NCI-H82 treated with DMSO at 0.1 percent for 48 hours (cell line): ENCODE data around the gene UNKL.

Experiments used
- DNase-seq: peaks from one replicate; lab custom pipeline; 2025; ENCODE audit not compliant: unreplicated experiment; lab: John Stamatoyannopoulos, UW

Gene UNKL

DNA sequence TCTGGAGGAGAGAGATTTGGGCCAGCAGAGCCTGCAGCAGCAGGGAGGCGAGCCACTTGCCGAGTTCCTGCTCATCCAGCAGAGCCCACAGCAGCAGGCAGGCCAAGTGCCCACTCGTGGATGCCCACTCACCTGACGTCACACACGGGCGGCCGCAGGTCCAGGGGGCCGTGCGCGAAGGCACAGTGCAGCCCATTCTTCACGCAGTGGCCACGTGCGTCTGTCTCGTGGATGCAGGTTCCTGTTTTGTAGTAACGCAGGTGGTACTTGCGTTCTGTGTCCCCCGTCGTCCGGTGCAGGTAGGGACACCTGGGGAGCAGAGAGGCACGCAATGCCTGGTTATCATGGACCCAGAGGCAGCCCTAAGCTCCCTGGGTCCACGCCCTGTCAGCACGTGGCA, 11.5 kb downstream of the UNKL start:
- DNase-seq: no peak

DNA sequence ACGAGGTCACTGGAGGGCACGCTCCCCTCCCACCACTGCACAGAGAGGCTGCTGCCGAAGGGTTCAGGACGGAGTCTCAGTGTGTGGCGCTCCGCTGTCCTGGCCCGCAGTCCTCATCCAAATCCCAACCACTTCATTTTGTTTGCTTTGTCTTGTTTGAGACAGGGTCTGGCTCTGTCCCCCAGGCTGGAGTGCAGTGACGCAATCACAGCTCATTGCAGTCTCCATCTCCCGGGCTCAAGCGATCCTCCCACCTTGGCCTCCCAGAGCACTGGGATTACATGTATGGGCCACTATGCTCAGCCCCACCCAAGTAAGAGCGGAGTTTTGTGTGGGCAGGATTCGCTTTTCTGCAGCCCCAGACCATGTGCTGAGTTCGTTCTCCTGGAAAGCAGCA, 12.7 kb downstream of the UNKL start:
- DNase-seq: no peak

GRCh38 chr16:1401061-1401757, 13.3 kb downstream of the UNKL start:
- DNase-seq: no peak

DNA sequence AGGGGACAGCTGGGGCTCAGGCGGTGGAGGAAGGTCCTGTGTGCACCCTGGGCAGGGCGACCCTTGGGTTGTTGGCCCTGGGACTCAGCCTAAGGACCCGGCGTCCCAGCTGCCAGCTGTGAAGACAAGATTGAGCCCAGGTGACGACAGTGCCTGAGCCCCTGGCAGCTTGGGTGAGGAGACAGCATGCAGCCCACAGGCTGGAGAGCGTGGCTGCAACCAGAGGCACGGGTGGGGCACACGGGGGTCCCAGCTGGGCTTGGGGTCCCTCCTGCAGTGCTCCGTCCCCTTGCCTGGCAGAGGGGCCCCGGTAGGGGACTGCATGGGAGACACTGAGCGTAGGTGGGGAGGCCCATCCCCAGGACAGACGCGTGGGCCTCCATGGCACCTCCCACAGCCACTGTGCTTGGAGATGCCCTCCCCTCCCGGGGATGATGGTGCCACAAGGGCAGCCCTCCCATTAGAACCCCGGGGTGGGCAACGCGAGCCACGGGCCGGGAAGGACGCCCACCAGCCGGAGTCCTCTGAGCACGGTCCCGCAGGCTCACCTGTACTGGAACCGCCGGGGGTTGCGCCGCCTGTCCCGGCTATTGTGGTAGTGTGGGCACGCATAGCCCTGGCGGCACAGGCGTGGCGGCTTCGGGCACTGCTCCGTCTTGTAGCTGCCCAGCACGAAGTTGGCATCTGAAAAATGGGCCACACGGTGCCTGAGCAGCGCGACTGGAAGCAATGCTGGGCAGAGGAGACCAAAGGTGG, 15.5 kb downstream of the UNKL start:
- DNase-seq: no peak

- DNase-seq: no peak
Measured at GRCh38 chr16:1398351-1398750, 16.2 kb downstream of the UNKL start.

DNA sequence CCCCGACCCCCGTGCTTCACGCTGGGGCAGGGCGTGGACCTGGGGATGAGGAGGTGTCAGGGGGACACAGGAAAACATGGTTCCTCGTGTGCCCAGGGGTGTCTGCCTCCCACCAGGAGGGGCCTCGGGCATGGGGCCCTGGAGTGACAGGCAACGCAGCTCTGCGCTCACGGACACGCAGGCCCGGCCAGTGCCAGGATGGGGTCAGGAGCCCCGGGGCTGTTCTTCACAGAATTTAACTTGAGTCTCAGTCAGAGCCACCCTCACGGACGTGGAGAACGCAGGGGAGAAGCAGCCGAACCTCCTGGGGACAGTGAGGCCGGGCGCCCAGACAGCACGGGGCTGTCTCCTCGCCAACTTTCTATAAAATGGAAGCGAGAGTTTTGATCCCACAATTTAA, 16.7 kb downstream of the UNKL start:
- DNase-seq: no peak

GRCh38 chr16:1395444-1396031, 19.0 kb downstream of the UNKL start:
- DNase-seq: no peak

DNA sequence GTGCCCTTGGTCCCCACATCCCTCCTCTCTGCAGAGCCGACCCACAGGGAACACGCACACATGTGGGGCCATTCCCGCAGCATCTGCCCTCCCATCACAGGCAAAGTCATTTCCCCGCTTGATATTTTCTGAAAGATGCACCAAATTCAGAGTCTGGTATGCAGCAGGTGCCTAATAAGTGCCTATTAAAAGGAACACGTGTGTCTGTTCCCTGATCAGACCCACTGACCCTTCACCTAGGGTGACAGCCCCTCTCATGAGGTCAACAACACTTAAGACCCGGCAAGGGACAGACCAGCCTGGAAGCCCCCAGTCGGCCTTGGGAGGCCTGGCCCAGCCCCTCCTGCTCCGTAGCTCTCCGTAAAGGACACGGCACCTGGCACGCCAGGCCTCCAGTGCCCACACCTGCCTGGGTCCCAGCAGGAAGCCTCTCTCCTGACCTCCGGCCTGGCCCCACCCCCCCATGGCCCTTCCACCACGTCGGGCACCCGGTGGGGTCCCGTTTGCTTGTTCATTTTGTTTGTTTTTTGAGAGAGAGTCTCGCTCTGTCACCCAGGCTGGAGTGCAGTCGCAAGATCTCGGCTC, 20.0 kb downstream of the UNKL start:
- no peak for DNase-seq

DNA sequence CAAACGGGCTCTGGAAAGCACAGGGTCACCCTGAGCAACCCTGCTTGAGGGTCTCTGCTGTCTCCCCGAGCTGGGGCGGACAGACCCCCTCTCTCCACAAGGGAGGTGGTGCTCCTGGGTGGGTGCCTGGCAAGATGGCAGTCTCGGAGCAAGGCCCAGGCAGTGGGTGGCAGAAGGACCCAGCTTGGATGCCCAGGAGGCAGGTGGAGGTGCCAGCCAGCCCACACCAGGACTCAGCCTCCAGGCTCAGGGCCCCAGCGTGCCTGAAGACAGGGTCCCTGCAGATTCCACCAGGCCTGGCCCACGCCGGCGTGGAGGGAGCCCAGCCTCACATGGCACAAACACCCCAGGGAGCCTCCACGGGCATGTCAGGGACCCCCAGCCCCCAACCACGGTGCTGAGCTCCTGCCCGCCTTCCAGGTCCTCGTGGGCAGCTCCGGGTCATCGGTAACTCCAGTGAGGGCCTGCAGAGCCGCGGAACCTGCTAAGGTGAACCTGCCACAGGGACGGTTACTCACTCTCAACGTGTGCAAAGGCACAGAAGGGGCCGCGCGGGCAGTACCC, 20.8 kb downstream of the UNKL start:
- no peak for DNase-seq

GRCh38 chr16:1392826-1393225, 21.7 kb downstream of the UNKL start:
- DNase-seq: no peak

DNA sequence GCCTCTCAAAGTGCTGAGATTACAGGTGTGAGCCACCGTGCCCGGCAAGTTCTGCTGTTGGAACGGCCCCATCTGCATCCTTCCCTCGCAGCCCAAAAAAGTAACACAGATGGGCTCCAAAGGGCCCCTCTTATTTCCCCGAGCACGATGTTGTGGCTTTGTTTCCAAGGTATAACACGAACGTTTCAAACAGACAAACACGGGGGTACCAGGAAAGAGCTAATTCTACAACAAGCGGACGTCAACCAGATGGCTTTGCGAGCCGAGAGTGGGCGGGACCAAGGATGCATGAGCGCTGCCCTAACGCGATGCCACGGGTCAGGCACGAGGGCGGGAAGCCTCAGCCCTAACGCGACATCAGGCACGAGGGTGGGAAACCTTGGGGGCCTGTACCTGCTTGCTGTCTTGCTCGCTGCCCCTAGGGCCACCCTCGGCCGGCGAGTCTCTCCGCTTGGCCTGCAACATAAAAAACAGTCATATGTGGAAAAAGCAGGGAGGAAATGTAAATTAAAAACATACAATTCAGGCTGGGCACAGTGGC, 24.2 kb downstream of the UNKL start:
- no peak for DNase-seq

GRCh38 chr16:1389762-1390161, 24.7 kb downstream of the UNKL start:
- DNase-seq: no peak

GRCh38 chr16:1387331-1387730, 27.2 kb downstream of the UNKL start:
- no peak for DNase-seq

DNA sequence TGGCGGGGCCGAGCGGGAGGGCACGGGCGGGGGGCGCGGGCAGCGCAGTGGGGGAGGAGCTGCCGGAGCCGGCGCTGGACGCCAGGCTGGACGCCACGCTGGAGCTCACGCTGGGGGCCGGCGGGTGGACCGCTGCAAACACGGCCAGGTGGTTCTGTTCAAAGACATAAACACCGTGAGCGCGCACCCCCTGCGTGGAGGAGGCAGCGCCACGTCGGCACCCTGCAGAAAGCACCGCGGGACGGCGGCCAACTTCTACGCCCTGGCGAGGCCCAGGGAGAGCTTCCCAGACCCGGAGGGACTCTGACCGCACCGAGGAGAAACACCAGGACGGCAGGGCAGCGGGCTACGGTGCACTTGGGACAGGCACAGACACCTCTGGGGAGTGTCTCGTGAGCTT, 29.3 kb downstream of the UNKL start:
- DNase-seq: no peak

DNA sequence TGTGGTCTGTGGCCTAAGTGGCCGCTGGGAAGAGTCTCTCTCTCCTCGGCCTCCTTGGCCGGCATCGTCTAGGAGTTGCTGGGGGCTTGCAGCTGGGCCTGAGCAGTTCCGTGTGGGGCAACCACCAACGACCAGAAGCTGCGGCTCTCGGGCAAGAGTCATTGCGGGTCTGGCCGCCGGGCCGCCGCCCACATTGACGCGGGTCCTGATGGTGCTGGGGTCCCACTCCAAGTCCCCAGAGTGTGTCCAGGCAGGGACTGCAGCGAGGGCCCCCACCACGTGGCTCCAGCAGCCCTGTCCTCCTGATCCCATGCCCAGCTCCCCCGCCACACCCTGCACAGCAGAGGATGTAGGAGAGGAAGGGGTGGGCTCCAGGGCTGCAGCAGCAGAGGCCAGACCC, 30.9 kb downstream of the UNKL start:
- DNase-seq: no peak

DNA sequence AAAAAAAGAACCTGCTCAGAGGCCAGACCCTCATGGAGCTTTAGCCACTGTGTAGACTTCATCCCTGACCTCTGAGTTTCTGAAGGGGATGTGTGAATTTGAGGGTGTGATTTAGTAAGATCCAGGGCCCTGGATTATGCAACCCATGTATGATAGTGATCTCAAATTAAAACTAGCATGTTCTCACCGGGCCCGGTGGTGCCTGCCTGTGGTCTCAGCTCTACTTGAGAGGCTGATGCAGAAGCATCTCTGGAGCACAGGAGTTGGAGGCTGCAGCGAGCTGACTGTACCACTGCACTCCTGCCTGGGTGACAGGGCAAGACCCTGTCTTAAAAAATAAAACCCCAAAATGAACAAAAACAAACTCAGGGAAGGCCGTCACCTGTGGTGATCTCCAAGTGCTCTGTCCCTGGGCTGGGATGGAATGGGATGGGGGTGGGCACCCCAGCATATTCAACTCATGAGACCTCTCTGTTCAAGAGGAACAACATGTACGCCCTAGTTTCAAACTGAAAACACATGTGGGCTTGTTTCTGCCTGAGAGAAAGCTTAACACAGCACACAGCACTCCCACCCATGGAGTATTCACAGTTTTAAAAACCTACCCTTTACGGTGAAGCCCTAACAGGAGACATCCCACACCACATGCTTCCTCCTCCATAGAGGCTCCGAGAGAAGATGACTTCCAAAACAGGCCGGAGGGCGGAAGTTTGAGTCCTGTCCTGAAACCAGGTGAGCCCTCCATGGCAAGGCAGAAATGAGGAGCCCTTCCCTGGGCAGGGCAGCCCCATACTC, 32.7 kb downstream of the UNKL start:
- DNase-seq: no peak

DNA sequence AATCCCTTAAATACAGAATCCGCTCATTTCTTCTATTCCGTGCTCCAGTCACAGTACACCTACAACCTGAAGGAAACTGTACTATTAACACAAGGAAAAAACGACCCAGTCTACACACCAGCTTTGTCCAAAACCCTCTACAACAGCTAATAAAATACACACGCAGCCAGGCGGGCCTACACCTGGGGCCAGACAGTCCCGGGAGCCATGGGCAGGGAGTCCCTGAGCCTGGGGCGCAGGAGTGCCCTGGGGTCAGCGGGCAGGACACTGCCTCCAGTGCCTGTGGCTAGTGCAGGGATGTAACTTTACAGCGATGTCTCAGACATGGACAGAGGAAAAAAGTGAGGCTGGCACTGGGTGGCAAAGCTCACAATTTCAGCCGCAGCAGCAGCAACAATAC, 34.3 kb downstream of the UNKL start:
- DNase-seq: no peak

- no peak for DNase-seq
Measured at GRCh38 chr16:1379304-1380076, 35.0 kb downstream of the UNKL start.

- DNase-seq: no peak
Measured at GRCh38 chr16:1378804-1379303, 35.6 kb downstream of the UNKL start.
